Mucosa of stomach (tissue), 1 donor: ENCODE data around the gene NBEA.
"Not testable (repeated sequence)": the region's sequence is repeated elsewhere in the genome, so short reads cannot be mapped to it uniquely, and the experiment has no call there.

ENCODE experiments used
- H3K27me3 ChIP-seq: one replicate; pipeline ENCODE4 v1.7.0; 2013; ENCODE audit warnings: mild to moderate bottlenecking, low read length; ENCODE audit not compliant: control insufficient read depth, insufficient read depth
- H3K36me3 ChIP-seq: one replicate; pipeline ENCODE4 v1.7.0; 2013; ENCODE audit warnings: low read length; ENCODE audit not compliant: control insufficient read depth, insufficient read depth
- H3K4me1 ChIP-seq: one replicate; pipeline ENCODE4 v1.7.0; 2013; ENCODE audit warnings: mild to moderate bottlenecking, low read length; ENCODE audit not compliant: control insufficient read depth, insufficient read depth
- H3K4me3 ChIP-seq: one replicate; pipeline ENCODE4 v1.7.0; 2013; ENCODE audit warnings: low read length
- H3K9ac ChIP-seq: one replicate; pipeline ENCODE4 v1.7.0; 2013; ENCODE audit warnings: mild to moderate bottlenecking, low read length, moderate library complexity
- H3K9me3 ChIP-seq: one replicate; pipeline ENCODE4 v1.7.0; 2013; ENCODE audit warnings: mild to moderate bottlenecking, low read length, moderate library complexity; ENCODE audit not compliant: control insufficient read depth
- donor health status: Pancreatic carcinoma.

Gene NBEA

GRCh38 chr13:35387682-35388250 is 445.7 kb downstream of the NBEA start:
- Histone ChIP-seq H3K9ac (no peak overlapping the region), H3K36me3 (no peaks in the 10 kb centered on the region), H3K27me3 (no peaks in the 10 kb centered on the region), H3K4me3 (no peak overlapping the region), H3K4me1 (no peaks in the 10 kb centered on the region), H3K9me3 (no peaks in the 10 kb centered on the region)

DNA sequence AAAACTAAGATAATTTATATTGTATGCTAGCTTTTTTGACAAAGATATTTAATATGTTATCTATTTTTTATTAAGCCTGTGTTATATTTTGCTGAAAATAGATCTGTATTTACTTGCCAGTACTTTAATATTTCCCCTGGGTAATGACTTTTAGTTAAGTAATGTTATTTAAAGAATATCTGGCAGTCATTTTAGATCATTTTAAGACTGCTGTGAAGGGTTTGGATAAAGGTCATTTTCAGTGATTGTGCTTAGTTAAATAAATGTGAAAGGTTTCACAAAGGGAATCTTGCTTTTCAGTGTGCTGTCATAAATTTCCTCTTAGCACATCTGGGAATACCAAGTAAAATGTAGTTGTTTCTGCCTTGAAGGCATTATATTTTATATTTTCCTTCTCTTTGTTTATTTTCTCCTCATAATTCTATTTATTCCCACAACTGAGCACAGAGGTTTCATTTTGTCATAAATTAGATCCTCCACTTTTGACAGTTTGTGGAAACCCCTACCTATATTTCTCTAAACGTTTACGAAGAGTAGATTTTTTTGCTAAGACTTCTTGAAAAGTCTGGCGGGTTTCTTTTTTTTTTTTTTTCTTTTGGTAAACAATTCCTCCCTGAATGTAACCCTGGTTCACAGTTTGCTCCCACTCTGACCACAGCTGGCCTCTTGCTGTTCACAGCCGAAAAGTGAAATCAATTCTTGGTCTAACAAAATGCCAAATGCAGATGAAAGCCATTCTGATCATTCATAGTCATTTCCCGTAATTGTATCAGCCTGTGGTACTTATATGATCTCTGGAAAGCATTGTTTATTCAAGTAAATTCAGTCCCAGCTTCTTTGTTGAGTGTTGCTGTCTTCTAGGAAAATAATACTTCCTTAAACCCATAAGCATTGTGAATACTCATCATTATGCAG is 446.6 kb downstream of the NBEA start:
- no peaks in the 10 kb centered on the region for H3K9me3 ChIP-seq
- H3K9ac ChIP-seq, result no peak overlapping the region
- H3K4me1 ChIP-seq, result no peaks in the 10 kb centered on the region
- H3K4me3 ChIP-seq, result no peak overlapping the region
- H3K27me3 ChIP-seq, result no peaks in the 10 kb centered on the region
- no peaks in the 10 kb centered on the region for H3K36me3 ChIP-seq

DNA sequence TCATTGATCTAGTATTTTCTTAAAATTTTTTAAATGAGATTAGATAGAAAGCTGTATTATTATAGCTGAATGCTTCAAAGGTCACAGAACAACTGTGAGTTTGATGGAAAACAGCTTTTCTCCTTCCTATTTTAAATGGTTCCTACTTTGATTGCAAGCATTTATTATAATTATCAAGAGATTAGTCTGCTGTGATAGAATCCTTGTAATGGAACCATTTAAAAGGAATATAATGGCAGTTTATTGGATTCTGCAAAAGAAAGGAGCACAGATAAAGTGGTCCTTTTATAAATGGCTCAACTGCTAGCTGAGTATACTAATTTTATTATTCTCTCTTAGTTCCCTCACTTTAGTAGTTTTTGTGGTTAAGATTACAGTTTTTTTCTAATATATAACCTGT is 447.5 kb downstream of the NBEA start:
- Histone ChIP-seq H3K36me3 (no peaks in the 10 kb centered on the region), H3K9me3 (no peaks in the 10 kb centered on the region), H3K4me3 (no peak overlapping the region), H3K9ac (no peak overlapping the region), H3K4me1 (no peaks in the 10 kb centered on the region), H3K27me3 (no peaks in the 10 kb centered on the region)

GRCh38 chr13:35392768-35393167 is 450.7 kb downstream of the NBEA start:
- Histone ChIP-seq H3K9ac (no peak overlapping the region), H3K27me3 (no peaks in the 10 kb centered on the region), H3K36me3 (no peaks in the 10 kb centered on the region), H3K4me3 (no peak overlapping the region), H3K9me3 (no peaks in the 10 kb centered on the region), H3K4me1 (no peaks in the 10 kb centered on the region)

- no peaks in the 10 kb centered on the region for H3K36me3 ChIP-seq
- no peak overlapping the region for H3K9ac ChIP-seq
- H3K4me3 ChIP-seq, result no peak overlapping the region
- H3K27me3 ChIP-seq, result no peaks in the 10 kb centered on the region
- H3K9me3 ChIP-seq, result no peaks in the 10 kb centered on the region
- H3K4me1 ChIP-seq, result no peaks in the 10 kb centered on the region
Observed at GRCh38 chr13:35393886-35394285, 451.8 kb downstream of the NBEA start.

- H3K4me1 ChIP-seq, H3K4me3 ChIP-seq, H3K36me3 ChIP-seq, H3K9ac ChIP-seq, H3K27me3 ChIP-seq, H3K9me3 ChIP-seq: not testable (repeated sequence)
Observed at GRCh38 chr13:35408285-35408684, 466.2 kb downstream of the NBEA start.

- Histone ChIP-seq H3K9ac (no peak overlapping the region), H3K4me3 (no peak overlapping the region), H3K27me3 (no peaks in the 10 kb centered on the region), H3K9me3 (no peaks in the 10 kb centered on the region), H3K4me1 (no peaks in the 10 kb centered on the region), H3K36me3 (no peaks in the 10 kb centered on the region)
Observed at GRCh38 chr13:35411059-35411744, 469.1 kb downstream of the NBEA start.

DNA sequence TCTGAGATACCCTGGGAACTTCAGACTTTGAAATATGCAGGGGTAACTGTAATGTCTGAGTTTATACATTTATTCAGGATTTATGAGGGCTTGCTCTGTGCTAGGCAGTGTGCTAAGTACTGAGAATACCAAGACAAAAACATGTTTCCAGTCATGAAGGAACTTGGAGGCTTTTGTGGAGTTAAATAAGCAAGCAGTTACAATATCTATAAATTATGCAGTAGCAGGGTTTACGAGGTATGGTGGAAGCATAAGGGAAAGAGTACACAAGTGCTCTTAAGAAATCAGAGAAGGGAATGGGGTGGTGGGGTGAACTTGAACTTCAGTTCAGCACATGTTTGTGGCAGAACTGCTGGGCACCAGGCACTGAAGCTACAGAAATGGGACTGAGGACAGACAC is 506.4 kb downstream of the NBEA start:
- no peaks in the 10 kb centered on the region for H3K36me3 ChIP-seq
- H3K27me3 ChIP-seq, result no peaks in the 10 kb centered on the region
- H3K9ac ChIP-seq, result no peak overlapping the region
- no peaks in the 10 kb centered on the region for H3K9me3 ChIP-seq
- no peaks in the 10 kb centered on the region for H3K4me1 ChIP-seq
- H3K4me3 ChIP-seq, result no peak overlapping the region

GRCh38 chr13:35449821-35450220 is 507.8 kb downstream of the NBEA start:
- Histone ChIP-seq H3K4me3 (no peak overlapping the region), H3K4me1 (no peaks in the 10 kb centered on the region), H3K9me3 (no peaks in the 10 kb centered on the region), H3K9ac (no peak overlapping the region), H3K36me3 (no peaks in the 10 kb centered on the region), H3K27me3 (no peaks in the 10 kb centered on the region)

DNA sequence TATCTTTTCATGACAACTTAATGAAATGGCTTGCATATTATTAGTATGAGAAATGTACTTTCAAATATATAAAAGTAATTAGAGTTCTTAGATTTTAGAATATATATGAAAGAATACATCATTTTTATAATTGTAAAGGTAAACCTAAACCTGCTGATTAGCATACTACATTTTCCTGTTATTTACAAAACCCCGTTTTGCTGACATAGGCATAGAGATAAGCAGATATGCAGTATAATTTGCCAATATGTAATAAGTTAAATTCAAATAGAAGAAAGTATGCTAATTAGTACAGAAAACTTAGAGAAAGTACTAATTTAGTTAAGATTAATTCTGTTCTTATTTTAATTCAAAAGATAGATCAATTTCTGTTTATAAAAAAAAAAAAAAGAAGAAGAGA is 513.0 kb downstream of the NBEA start:
- H3K36me3 ChIP-seq, result no peaks in the 10 kb centered on the region
- H3K9ac ChIP-seq, result no peak overlapping the region
- H3K27me3 ChIP-seq, result no peaks in the 10 kb centered on the region
- no peaks in the 10 kb centered on the region for H3K9me3 ChIP-seq
- H3K4me1 ChIP-seq, result no peaks in the 10 kb centered on the region
- H3K4me3 ChIP-seq, result no peak overlapping the region

- no peaks in the 10 kb centered on the region for H3K27me3 ChIP-seq
- no peaks in the 10 kb centered on the region for H3K4me1 ChIP-seq
- no peak overlapping the region for H3K4me3 ChIP-seq
- H3K36me3 ChIP-seq, result no peaks in the 10 kb centered on the region
- H3K9ac ChIP-seq, result no peak overlapping the region
- H3K9me3 ChIP-seq, result no peaks in the 10 kb centered on the region
Observed at GRCh38 chr13:35457258-35457657, 515.2 kb downstream of the NBEA start.

DNA sequence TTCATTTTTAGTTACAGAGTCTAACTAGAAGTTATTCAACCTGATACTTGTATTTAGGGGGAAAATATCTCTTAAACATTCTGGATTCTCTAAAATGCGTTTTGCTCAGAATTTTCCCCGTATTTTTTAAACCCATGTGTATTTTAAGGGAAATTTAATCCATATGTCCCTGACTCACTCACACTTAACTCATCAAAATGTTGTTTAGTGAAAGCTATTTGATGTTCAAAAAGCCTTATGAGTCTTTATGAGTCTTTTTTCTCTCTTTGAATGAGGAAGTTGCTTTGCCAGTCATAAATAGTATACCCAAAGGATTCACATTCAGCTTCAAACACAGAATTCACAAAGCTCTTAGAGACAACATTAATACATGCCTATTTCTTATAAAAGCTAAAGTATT is 518.0 kb downstream of the NBEA start:
- no peaks in the 10 kb centered on the region for H3K9me3 ChIP-seq
- no peaks in the 10 kb centered on the region for H3K27me3 ChIP-seq
- H3K4me3 ChIP-seq, result no peak overlapping the region
- no peak overlapping the region for H3K9ac ChIP-seq
- no peaks in the 10 kb centered on the region for H3K36me3 ChIP-seq
- no peaks in the 10 kb centered on the region for H3K4me1 ChIP-seq
